Measurements from ENCODE around the gene MAP3K7. TPM values are rescaled to one million over a fixed set of nuclear protein-coding genes. Genes with fewer than 3 reads are reported as not detected.

MAP3K7 gene
- total RNA-seq, 1 experiment from 2014 or later = 26.6 TPM

- ChIA-PET RAD21 (ENCODE audit: low non-redundant PET in 1 of 2, low total read pairs in 2 of 2, uncharacterized antibody in 2 of 2, unreplicated experiment in 2 of 2) (no interaction called here), CTCF (no interaction called here), POLR2A (no interaction called here)
- ATAC-seq = no peak
- Histone ChIP-seq H3K9me3 (ENCODE audit: control insufficient read depth in 1 of 2, insufficient read depth in 1 of 2, low read depth in 1 of 2, low read length in 2 of 2) (no peaks in the 10 kb centered on the region), H3K27me3 (ENCODE audit: insufficient read depth, low read length) (no peaks in the 10 kb centered on the region), H3K27ac (ENCODE audit: low read depth, low read length) (no peak overlapping the region), H3K9ac (ENCODE audit: low read length) (no peak overlapping the region), H3K4me1 (ENCODE audit: control insufficient read depth in 1 of 2, insufficient read depth in 2 of 2, low read length in 2 of 2) (no peaks in the 10 kb centered on the region), H4K20me1 (ENCODE audit: insufficient read depth) (no peaks in the 10 kb centered on the region), H3K9me2 (ENCODE audit: insufficient read depth) (no peaks in the 10 kb centered on the region), H3K36me3 (ENCODE audit: control insufficient read depth in 1 of 2, insufficient read depth in 2 of 2, low read length in 2 of 2) (peaks cover 10 to 15% of the 10 kb centered on the region in 2 experiments; a peak in 3 of 4 replicates), H3K4me2 (ENCODE audit: low read length) (no peak overlapping the region), H2AFZ (ENCODE audit: low read depth, low read length, poor library complexity, severe bottlenecking) (no peak overlapping the region), H3K79me2 (ENCODE audit: insufficient read depth, low read length) (no peaks in the 10 kb centered on the region), H3K4me3 (replicated peaks in 1 of 2; ENCODE audit: low read depth in 1 of 2, low read length in 2 of 2) (no peak overlapping the region)
- intact Hi-C loops (cut with micrococcal nuclease) = no loop called here
- BruUV-seq (replicated peaks) = no TSS peak
- DNase-seq (ENCODE audit: low read depth, low spot score) = no peak
- TF ChIP-seq ZNF274 (IDR thresholded peaks at IDR 0.05; ENCODE audit: low read depth, low read length) (no peak), MAX (IDR thresholded peaks at IDR 0.05) (no peak), POLR2AphosphoS5 (IDR thresholded peaks at IDR 0.05; ENCODE audit: low read depth, low read length) (no peak), FOSL1 (IDR thresholded peaks at IDR 0.05; ENCODE audit: low read depth) (no peak), CBX3 (IDR thresholded peaks at IDR 0.05; ENCODE audit: low read depth) (no peak), EZH2 (IDR thresholded peaks at IDR 0.05) (no peak), RAD21 (IDR thresholded peaks at IDR 0.05; ENCODE audit: low read depth) (no peak)
Measured at GRCh38 chr6:90541221-90541620, 45.7 kb downstream of the MAP3K7 start.

- ChIA-PET RAD21 (ENCODE audit: low non-redundant PET in 1 of 2, low total read pairs in 2 of 2, uncharacterized antibody in 2 of 2, unreplicated experiment in 2 of 2) (no interaction called here), POLR2A (no interaction called here), CTCF (no interaction called here)
- H3K27ac ChIP-seq (ENCODE audit: low read depth, low read length) = no peak overlapping the region
- DNase-seq (ENCODE audit: low read depth, low spot score) = no peak
- H3K27me3 ChIP-seq (ENCODE audit: insufficient read depth, low read length) = no peaks in the 10 kb centered on the region
- no TSS peak for BruUV-seq (replicated peaks)
- H3K4me1 ChIP-seq (ENCODE audit: control insufficient read depth in 1 of 2, insufficient read depth in 2 of 2, low read length in 2 of 2) = no peaks in the 10 kb centered on the region
- no peak overlapping the region for H3K4me3 ChIP-seq (replicated peaks in 1 of 2; ENCODE audit: low read depth in 1 of 2, low read length in 2 of 2)
- no peaks in the 10 kb centered on the region for H3K9me3 ChIP-seq (ENCODE audit: control insufficient read depth in 1 of 2, insufficient read depth in 1 of 2, low read depth in 1 of 2, low read length in 2 of 2)
- intact Hi-C loops (cut with micrococcal nuclease) = no loop called here
- H2AFZ ChIP-seq (ENCODE audit: low read depth, low read length, poor library complexity, severe bottlenecking) = no peak overlapping the region
- H3K79me2 ChIP-seq (ENCODE audit: insufficient read depth, low read length) = no peaks in the 10 kb centered on the region
- no peak for ATAC-seq
- H3K9ac ChIP-seq (ENCODE audit: low read length) = no peak overlapping the region
- no peaks in the 10 kb centered on the region for H3K9me2 ChIP-seq (ENCODE audit: insufficient read depth)
- H4K20me1 ChIP-seq (ENCODE audit: insufficient read depth) = no peaks in the 10 kb centered on the region
- H3K36me3 ChIP-seq (ENCODE audit: control insufficient read depth in 1 of 2, insufficient read depth in 2 of 2, low read length in 2 of 2) = peaks cover 0 to 14% of the 10 kb centered on the region in 2 experiments; a peak in 1 of 4 replicates
- H3K4me2 ChIP-seq (ENCODE audit: low read length) = no peak overlapping the region
- TF ChIP-seq CEBPB (IDR thresholded peaks at IDR 0.05; ENCODE audit: low read depth) (no peak), EZH2 (IDR thresholded peaks at IDR 0.05) (no peak), CBX3 (IDR thresholded peaks at IDR 0.05; ENCODE audit: low read depth) (no peak), SIN3A (IDR thresholded peaks at IDR 0.05; ENCODE audit: low read depth) (no peak), MAX (IDR thresholded peaks at IDR 0.05) (no peak), SP1 (IDR thresholded peaks at IDR 0.05; ENCODE audit: low read depth) (no peak), EZH2phosphoT487 (IDR thresholded peaks at IDR 0.05; ENCODE audit: borderline replicate concordance) (no peak), EGR1 (IDR thresholded peaks at IDR 0.05; ENCODE audit: low read depth) (no peak), POLR2A (IDR thresholded peaks at IDR 0.05; ENCODE audit: borderline replicate concordance, extremely low read depth, insufficient read depth, insufficient read length) (no peak), ZNF274 (IDR thresholded peaks at IDR 0.05; ENCODE audit: low read depth, low read length) (no peak), ZFX (IDR thresholded peaks at IDR 0.05) (no peak), YY1 (IDR thresholded peaks at IDR 0.05; ENCODE audit: extremely low read depth, insufficient replicate concordance, low read depth, low read length) (no peak), POLR2AphosphoS5 (IDR thresholded peaks at IDR 0.05; ENCODE audit: low read depth, low read length) (no peak), JUND (IDR thresholded peaks at IDR 0.05) (no peak)
- TF ChIP-seq, protein P1, sequence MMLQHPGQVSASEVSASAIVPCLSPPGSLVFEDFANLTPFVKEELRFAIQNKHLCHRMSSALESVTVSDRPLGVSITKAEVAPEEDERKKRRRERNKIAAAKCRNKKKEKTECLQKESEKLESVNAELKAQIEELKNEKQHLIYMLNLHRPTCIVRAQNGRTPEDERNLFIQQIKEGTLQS (IDR thresholded peaks at IDR 0.05) = no peak
- TF ChIP-seq, protein P2, sequence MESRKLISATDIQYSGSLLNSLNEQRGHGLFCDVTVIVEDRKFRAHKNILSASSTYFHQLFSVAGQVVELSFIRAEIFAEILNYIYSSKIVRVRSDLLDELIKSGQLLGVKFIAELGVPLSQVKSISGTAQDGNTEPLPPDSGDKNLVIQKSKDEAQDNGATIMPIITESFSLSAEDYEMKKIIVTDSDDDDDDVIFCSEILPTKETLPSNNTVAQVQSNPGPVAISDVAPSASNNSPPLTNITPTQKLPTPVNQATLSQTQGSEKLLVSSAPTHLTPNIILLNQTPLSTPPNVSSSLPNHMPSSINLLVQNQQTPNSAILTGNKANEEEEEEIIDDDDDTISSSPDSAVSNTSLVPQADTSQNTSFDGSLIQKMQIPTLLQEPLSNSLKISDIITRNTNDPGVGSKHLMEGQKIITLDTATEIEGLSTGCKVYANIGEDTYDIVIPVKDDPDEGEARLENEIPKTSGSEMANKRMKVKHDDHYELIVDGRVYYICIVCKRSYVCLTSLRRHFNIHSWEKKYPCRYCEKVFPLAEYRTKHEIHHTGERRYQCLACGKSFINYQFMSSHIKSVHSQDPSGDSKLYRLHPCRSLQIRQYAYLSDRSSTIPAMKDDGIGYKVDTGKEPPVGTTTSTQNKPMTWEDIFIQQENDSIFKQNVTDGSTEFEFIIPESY (IDR thresholded peaks at IDR 0.05; ENCODE audit: extremely low read depth, insufficient replicate concordance, low read length) = no peak
Measured at GRCh38 chr6:90538278-90539046, 48.4 kb downstream of the MAP3K7 start.

All from HCT116 (cell line).